GM12865 (cell line): ENCODE measurements around the gene DGKI.

Source experiments
- DNase-seq: peaks from one replicate; pipeline ENCODE4 v3.0.0; 2010; ENCODE audit warnings: low read depth
- H3K4me3 ChIP-seq: 2 replicates; pipeline ENCODE4 v1.5.1; 2011; ENCODE audit warnings: mild to moderate bottlenecking, low read depth, low read length, control low read depth
- CTCF ChIP-seq: IDR thresholded peaks from 2 replicates; pipeline ENCODE4 v1.5.1; 2011; ENCODE audit warnings: low read length, control low read depth, low read depth, inconsistent platforms; ENCODE audit not compliant: insufficient read depth; ENCODE audit errors: missing control alignments

Gene DGKI

GRCh38 chr7:137694405-137694804 is 152.4 kb downstream of the DGKI start:
- H3K4me3 ChIP-seq, result no peak overlapping the region
- no peak for TF ChIP-seq CTCF
- peak; percentile 59 for DNase-seq

GRCh38 chr7:137692399-137692798 is 154.4 kb downstream of the DGKI start:
- no peak for DNase-seq
- no peak for TF ChIP-seq CTCF
- no peak overlapping the region for H3K4me3 ChIP-seq

- DNase-seq, result no peak
- no peak for TF ChIP-seq CTCF
- H3K4me3 ChIP-seq, result no peak overlapping the region
Measured at GRCh38 chr7:137691566-137691965, 155.2 kb downstream of the DGKI start.

DNA sequence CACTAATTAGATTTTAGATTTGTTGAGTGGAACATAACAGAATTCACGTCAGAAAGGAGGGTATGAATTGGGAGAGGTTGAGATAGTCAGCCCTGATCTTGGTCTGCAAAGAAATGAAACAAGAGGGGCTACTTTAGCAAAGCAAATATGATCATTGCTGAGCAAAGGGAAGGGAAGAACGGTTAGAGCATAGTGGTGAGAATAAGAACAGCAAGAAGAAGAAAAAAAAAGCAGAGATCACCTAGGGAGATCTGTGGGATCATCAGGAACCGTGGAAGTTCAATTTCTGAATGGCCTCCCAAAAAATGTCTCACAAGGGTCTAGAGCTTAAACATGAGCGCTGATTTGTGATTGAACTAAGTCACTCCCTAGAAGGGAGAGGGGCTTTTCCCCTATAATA is 156.1 kb downstream of the DGKI start:
- DNase-seq, result no peak
- TF ChIP-seq CTCF, result no peak
- H3K4me3 ChIP-seq, result no peak overlapping the region

DNA sequence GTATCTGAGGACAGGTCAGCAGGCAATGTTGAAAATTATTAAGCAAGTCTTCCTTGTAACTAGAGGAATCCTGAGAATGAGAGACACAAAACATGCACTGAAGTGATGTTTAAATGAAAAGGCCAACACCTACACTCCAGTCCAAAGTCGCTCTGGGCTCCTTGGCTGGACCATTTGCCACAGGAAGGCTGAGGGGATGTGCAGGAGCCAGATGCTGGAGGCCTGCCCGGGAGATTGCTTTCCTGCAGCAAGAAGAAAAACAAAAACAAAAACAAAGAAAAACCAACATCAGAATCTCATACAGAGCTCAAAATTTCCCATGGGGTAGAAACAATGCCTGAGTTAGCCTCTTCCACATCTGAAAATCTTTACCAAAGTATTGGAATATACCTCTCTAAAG is 157.0 kb downstream of the DGKI start:
- TF ChIP-seq CTCF, result no peak
- H3K4me3 ChIP-seq, result no peak overlapping the region
- DNase-seq, result no peak

- TF ChIP-seq CTCF, result no peak
- H3K4me3 ChIP-seq, result no peak overlapping the region
- no peak for DNase-seq
Measured at GRCh38 chr7:137687556-137688265, 159.1 kb downstream of the DGKI start.
